Trophoblast cell (in vitro differentiated cells and primary cell): ENCODE measurements around the gene SERF2.
"Not testable (repeated sequence)": the region's sequence is repeated elsewhere in the genome, so short reads cannot be mapped to it uniquely, and the experiment has no call there.

Source experiments
- DNase-seq, 2 donors: peaks; one replicate each; pipeline ENCODE4 v3.0.0-alpha.2; 2016
- H2AFZ ChIP-seq: 2 replicates; pipeline ENCODE4 v1.6.1; 2013; ENCODE audit warnings: low read length, moderate library complexity, mild to moderate bottlenecking; ENCODE audit not compliant: insufficient read depth, poor library complexity
- H2AK5ac ChIP-seq: 2 replicates; pipeline ENCODE4 v1.6.1; 2013; ENCODE audit warnings: mild to moderate bottlenecking, low read length
- H2BK120ac ChIP-seq: 2 replicates; pipeline ENCODE4 v1.6.1; 2013; ENCODE audit warnings: low read length, mild to moderate bottlenecking, moderate library complexity; ENCODE audit not compliant: insufficient read depth, poor library complexity
- H2BK12ac ChIP-seq: 2 replicates; pipeline ENCODE4 v1.6.1; 2013; ENCODE audit warnings: mild to moderate bottlenecking, low read length, moderate library complexity
- H2BK5ac ChIP-seq: 2 replicates; pipeline ENCODE4 v1.6.1; 2013; ENCODE audit warnings: low read length, low read depth, moderate library complexity, mild to moderate bottlenecking; ENCODE audit not compliant: poor library complexity
- H3K14ac ChIP-seq: 2 replicates; pipeline ENCODE4 v1.6.1; 2013; ENCODE audit warnings: mild to moderate bottlenecking, low read length
- H3K18ac ChIP-seq: 2 replicates; pipeline ENCODE4 v1.6.1; 2013; ENCODE audit warnings: mild to moderate bottlenecking, low read length
- H3K23ac ChIP-seq: 2 replicates; pipeline ENCODE4 v1.6.1; 2013; ENCODE audit warnings: low read length
- H3K27ac ChIP-seq: 2 replicates; pipeline ENCODE4 v1.5.1; 2013; ENCODE audit warnings: low read depth, mild to moderate bottlenecking, inconsistent platforms, low read length, moderate library complexity
- H3K27me3 ChIP-seq: 2 replicates; pipeline ENCODE4 v1.6.1; 2013; ENCODE audit warnings: inconsistent platforms, mild to moderate bottlenecking, low read length, moderate library complexity; ENCODE audit not compliant: insufficient read depth
- H3K36me3 ChIP-seq, 2 experiments: 1 replicate in 1 of 2; 2 replicates in 1 of 2; pipeline ENCODE4 v1.6.1; 2013; ENCODE audit warnings: low read length in 2 of 2, mild to moderate bottlenecking in 2 of 2, moderate library complexity in 1 of 2; ENCODE audit not compliant: insufficient read depth in 2 of 2, control insufficient read depth in 1 of 2
- H3K4ac ChIP-seq: 2 replicates; pipeline ENCODE4 v1.6.1; 2013; ENCODE audit warnings: low read depth, mild to moderate bottlenecking, low read length, moderate library complexity
- H3K4me1 ChIP-seq, 2 experiments: 1 replicate in 1 of 2; 2 replicates in 1 of 2; pipeline ENCODE4 v1.6.1; 2013; ENCODE audit warnings: low read length in 2 of 2, mild to moderate bottlenecking in 2 of 2, moderate library complexity in 1 of 2; ENCODE audit not compliant: insufficient read depth in 2 of 2, control insufficient read depth in 1 of 2
- H3K4me2 ChIP-seq: 2 replicates; pipeline ENCODE4 v1.6.1; 2013; ENCODE audit warnings: inconsistent platforms, mild to moderate bottlenecking, low read length, moderate library complexity
- H3K4me3 ChIP-seq: 2 replicates; pipeline ENCODE4 v1.5.1; 2013; ENCODE audit warnings: mild to moderate bottlenecking, low read depth, low read length, inconsistent platforms
- H3K79me1 ChIP-seq: one replicate; pipeline ENCODE4 v1.6.1; 2013; ENCODE audit warnings: low read length
- H3K79me2 ChIP-seq: 2 replicates; pipeline ENCODE4 v1.6.1; 2013; ENCODE audit warnings: low read length, mild to moderate bottlenecking; ENCODE audit not compliant: control insufficient read depth, insufficient read depth, poor library complexity
- H3K9ac ChIP-seq: 2 replicates; pipeline ENCODE4 v1.6.1; 2013; ENCODE audit warnings: mild to moderate bottlenecking, low read length
- H3K9me3 ChIP-seq: 2 replicates; pipeline ENCODE4 v1.6.1; 2013; ENCODE audit warnings: low read depth, mild to moderate bottlenecking, control low read depth, inconsistent platforms, low read length; ENCODE audit not compliant: insufficient read depth
- H4K12ac ChIP-seq: 2 replicates; pipeline ENCODE4 v1.6.1; 2013; ENCODE audit warnings: low read depth, mild to moderate bottlenecking, low read length, moderate library complexity
- H4K8ac ChIP-seq: 2 replicates; pipeline ENCODE4 v1.6.1; 2013; ENCODE audit warnings: low read depth, mild to moderate bottlenecking, low read length, moderate library complexity
- H4K91ac ChIP-seq: one replicate; pipeline ENCODE4 v1.6.1; 2013; ENCODE audit warnings: low read depth, mild to moderate bottlenecking, low read length, moderate library complexity
- WGBS: extraction: QIAGEN DNeasy Blood & Tissue Kit; methylation state at CpG from one replicate; pipeline ENCODE4 v1.1.7; 2013; ENCODE audit warnings: missing lambda C conversion rate; ENCODE audit not compliant: insufficient read length, insufficient coverage; ENCODE audit errors: extremely low coverage; 5-methylcytosine and 5-hydroxymethylcytosine counted together

Gene SERF2

DNA sequence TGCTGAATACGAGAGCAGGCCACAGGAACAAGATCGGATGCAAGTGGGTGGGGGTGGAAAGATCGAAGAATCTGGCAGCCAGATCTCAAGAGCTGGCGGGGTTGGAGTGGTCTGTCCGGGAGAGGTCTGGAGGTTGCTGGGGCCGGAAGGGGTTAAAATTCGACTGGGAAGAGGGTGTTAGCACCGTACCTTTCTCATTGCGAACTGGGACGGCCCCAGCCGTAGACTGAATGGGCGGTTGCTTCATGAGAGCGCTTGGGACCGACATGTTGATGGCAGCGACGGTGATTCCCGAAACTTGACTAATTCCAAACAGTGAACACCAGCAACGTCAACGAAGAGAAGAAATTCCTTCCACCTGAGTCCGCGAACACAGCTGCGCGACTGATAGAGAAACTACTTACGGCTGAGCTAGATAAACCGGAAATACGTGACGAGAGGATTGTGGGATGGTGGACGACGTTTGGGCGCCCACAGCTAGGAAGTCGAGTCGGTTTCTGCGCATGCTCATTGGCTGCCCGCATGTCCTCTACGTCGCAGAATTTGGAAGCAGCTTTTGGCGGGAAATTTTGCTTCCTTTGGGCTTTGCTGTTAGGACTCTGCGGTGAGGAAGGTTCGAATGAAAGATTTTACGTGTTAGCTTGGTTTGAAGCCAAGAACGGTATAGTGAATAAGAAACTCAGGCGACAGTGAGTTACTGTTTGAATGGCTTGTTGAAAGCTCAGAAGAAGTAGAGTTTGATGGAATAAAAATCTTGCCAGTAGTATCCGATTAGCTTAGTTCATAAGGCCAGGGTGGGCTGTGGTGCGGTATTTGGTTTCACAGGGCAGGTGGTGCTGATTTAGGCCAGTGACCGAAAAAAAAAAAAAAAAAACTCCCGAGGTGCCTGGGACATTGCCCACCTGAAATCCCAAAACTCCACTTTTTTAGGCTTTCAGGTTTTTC, 32.5 kb downstream of the SERF2 start, which contains the start of gene MFAP1:
MFAP1 (minus strand) TSS at position 389 of the 945 bp plus-strand sequence; CDS start at position 268, 121 bp downstream.
- no CpG with 5 or more reads among the region's 46 CpGs for WGBS
- H2BK12ac ChIP-seq, result peak within 1 kb of the TSS; percentile 49

DNA sequence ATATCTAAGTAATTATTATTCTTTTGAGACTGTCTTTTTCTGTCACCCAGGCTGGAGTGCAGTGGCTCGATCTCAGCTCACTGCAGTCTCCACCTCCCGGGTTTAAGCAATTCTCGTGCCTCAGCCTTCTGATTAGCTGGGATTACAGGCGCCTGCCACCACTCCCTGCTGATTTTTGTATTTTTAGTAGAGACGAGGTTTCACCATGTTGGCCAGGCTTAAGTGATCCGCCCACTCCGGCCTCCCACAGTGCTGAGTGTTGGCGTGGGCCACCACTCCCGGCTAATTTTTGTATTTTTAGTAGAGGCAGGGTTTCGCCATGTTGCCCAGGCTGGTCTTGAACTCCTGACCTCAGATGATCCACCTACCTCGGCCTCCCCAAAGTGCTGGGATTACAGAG, 33.2 kb downstream of the SERF2 start:
- Histone ChIP-seq H4K8ac (peak overlapping the region; percentile 60), H2BK12ac (peak overlapping the region; percentile 49)
- WGBS, result no CpG with 5 or more reads among the region's 11 CpGs
- not testable (repeated sequence) for H3K18ac ChIP-seq, H3K4me1 ChIP-seq, H2AFZ ChIP-seq, DNase-seq, H2BK120ac ChIP-seq, H3K4me2 ChIP-seq, H3K27ac ChIP-seq, H4K12ac ChIP-seq, H3K79me2 ChIP-seq, H3K79me1 ChIP-seq, H3K4me3 ChIP-seq, H3K9me3 ChIP-seq, H3K14ac ChIP-seq, H3K27me3 ChIP-seq, H3K36me3 ChIP-seq, H2BK5ac ChIP-seq, H3K4ac ChIP-seq, H2AK5ac ChIP-seq, H3K23ac ChIP-seq, H3K9ac ChIP-seq, H4K91ac ChIP-seq

More for the DNA sequence above, 32.5 kb downstream of the SERF2 start, which contains the start of gene MFAP1:
- Histone ChIP-seq H2AK5ac (no peak within 1 kb of the TSS), H4K8ac (peak within 1 kb of the TSS; percentile 88), H3K4ac (peak within 1 kb of the TSS; percentile 71), H3K4me1 (peaks cover 5 to 9% of the 10 kb centered on the region in 2 experiments), H2BK120ac (peak within 1 kb of the TSS; percentile 35), H4K91ac (peak within 1 kb of the TSS; percentile 65), H3K27me3 (no peaks in the 10 kb centered on the region), H3K27ac (peak within 1 kb of the TSS; percentile 87), H4K12ac (peak within 1 kb of the TSS; percentile 79), H2AFZ (peak within 1 kb of the TSS; percentile 89), H3K4me2 (peak within 1 kb of the TSS; percentile 67), H3K79me1 (peaks cover 9% of the 10 kb centered on the region), H3K9ac (peak within 1 kb of the TSS; percentile 96), H3K14ac (peak within 1 kb of the TSS; percentile 74), H3K23ac (no peak within 1 kb of the TSS), H3K36me3 (peaks cover 1 to 6% of the 10 kb centered on the region in 2 experiments), H3K4me3 (peak within 1 kb of the TSS; percentile 92), H2BK5ac (no peak within 1 kb of the TSS), H3K18ac (peak within 1 kb of the TSS; percentile 48), H3K79me2 (peaks cover 7% of the 10 kb centered on the region), H3K9me3 (no peaks in the 10 kb centered on the region)
- DNase-seq, result peak; percentile 99 to 100

DNA sequence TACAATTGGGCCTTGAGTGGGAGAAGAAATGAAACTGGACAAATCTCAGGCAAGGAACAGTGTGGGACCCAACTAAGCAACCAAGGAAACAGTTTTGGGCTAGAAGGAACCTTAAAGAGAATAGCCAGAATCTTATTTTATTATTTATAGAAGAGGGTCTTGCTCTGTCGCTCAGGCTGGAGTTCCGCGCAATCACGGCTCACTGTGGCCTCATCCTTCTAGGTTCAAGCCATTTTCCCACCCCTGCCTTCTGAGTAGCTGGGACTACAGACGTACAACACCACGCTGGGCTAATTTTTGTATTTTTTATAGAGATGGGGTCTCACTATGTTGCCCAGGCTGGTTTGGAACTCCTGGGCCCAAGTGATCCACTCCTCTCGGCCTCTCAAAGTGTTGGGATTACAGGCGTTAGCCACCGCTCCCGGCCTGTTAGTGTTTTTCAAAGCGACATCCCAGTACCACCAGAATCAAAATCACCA, 33.9 kb downstream of the SERF2 start:
- H3K4me1 ChIP-seq, result peaks cover 5 to 9% of the 10 kb centered on the region in 2 experiments

DNA sequence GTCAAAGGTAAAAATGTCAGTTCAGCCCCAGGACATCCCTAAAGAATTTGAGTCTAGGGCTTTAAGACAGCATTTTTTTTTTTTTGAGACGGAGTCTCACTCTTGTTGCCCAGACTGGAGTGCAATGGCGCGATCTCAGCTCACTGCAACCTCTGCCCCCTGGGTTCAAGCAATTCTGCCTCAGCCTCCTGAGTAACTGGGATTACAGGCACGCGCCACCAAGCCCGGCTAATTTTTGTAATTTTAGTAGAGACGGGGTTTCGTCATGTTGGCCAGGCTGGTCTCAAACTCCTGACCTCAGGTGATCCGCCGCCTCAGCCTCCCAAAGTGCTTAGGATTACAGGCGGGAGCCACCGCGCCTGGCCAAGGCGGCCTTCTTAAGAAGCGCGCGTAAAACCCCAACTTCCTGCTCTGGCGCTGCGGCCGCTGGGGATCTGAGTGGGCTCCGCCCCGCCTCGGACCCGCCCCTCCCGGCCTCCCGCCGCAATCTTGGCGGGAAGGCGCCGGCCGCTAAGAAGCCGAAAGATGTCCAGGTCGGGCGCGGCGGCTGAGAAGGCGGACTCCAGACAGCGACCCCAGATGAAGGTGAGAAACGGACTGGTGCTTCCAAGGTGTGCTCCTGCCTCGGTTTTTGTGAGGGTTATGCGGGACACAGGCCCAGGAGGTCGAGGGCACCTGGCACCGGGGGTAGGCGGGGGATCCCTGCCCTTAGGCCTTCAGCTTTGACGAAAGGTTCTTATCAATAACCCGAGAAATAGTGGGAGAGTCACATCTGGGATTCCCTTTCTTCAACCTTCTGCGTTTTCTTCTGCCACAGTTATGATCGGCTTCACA, 34.6 kb downstream of the SERF2 start, which contains the start of gene WDR76:
WDR76 (plus strand) TSS at position 495 of the 834 bp plus-strand sequence; CDS start at position 526, 31 bp downstream.
- peaks cover 5 to 9% of the 10 kb centered on the region in 2 experiments for H3K4me1 ChIP-seq
- H3K9me3 ChIP-seq, result no peaks in the 10 kb centered on the region
- H4K12ac ChIP-seq, result peak within 1 kb of the TSS; percentile 77
- H3K36me3 ChIP-seq, result peaks cover 3 to 4% of the 10 kb centered on the region in 2 experiments
- no peak within 1 kb of the TSS for H2BK120ac ChIP-seq
- H3K79me1 ChIP-seq, result peaks cover 9% of the 10 kb centered on the region
- WGBS, result no CpG with 5 or more reads among the region's 48 CpGs
- H3K4ac ChIP-seq, result peak within 1 kb of the TSS; percentile 0
- peak within 1 kb of the TSS; percentile 16 for H4K91ac ChIP-seq
- no peak within 1 kb of the TSS for H3K18ac ChIP-seq
- DNase-seq, result peak; percentile 83 to 84
- no peak within 1 kb of the TSS for H3K23ac ChIP-seq
- H3K4me2 ChIP-seq, result peak within 1 kb of the TSS; percentile 74
- H4K8ac ChIP-seq, result peak within 1 kb of the TSS; percentile 59
- peak within 1 kb of the TSS; percentile 59 for H2AFZ ChIP-seq
- peak within 1 kb of the TSS; percentile 1 for H2BK5ac ChIP-seq
- H3K27me3 ChIP-seq, result no peaks in the 10 kb centered on the region
- no peak within 1 kb of the TSS for H2BK12ac ChIP-seq
- no peak within 1 kb of the TSS for H2AK5ac ChIP-seq
- H3K14ac ChIP-seq, result peak within 1 kb of the TSS; percentile 1
- H3K79me2 ChIP-seq, result peaks cover 5% of the 10 kb centered on the region
- peak within 1 kb of the TSS; percentile 73 for H3K4me3 ChIP-seq
- no peak within 1 kb of the TSS for H3K27ac ChIP-seq
- H3K9ac ChIP-seq, result peak within 1 kb of the TSS; percentile 78

More for the DNA sequence above, 33.9 kb downstream of the SERF2 start:
- peaks cover 3 to 4% of the 10 kb centered on the region in 2 experiments for H3K36me3 ChIP-seq
- no peak overlapping the region for H2AFZ ChIP-seq
- no peak overlapping the region for H3K9ac ChIP-seq
- H3K18ac ChIP-seq, result no peak overlapping the region
- H3K9me3 ChIP-seq, result no peaks in the 10 kb centered on the region
- no peak for DNase-seq
- WGBS, result no CpG with 5 or more reads among the region's 11 CpGs
- no peak overlapping the region for H3K14ac ChIP-seq
- H3K4me3 ChIP-seq, result no peak overlapping the region
- H4K12ac ChIP-seq, result peak overlapping the region; percentile 75
- peak overlapping the region; percentile 74 for H3K4me2 ChIP-seq
- H3K79me2 ChIP-seq, result peaks cover 5% of the 10 kb centered on the region
- H2BK5ac ChIP-seq, result no peak overlapping the region
- H3K23ac ChIP-seq, result no peak overlapping the region
- H2BK120ac ChIP-seq, result no peak overlapping the region
- H2BK12ac ChIP-seq, result no peak overlapping the region
- H2AK5ac ChIP-seq, result no peak overlapping the region
- H4K91ac ChIP-seq, result peak overlapping the region; percentile 5
- peak overlapping the region; percentile 59 for H4K8ac ChIP-seq
- no peak overlapping the region for H3K27ac ChIP-seq
- H3K27me3 ChIP-seq, result no peaks in the 10 kb centered on the region
- peaks cover 9% of the 10 kb centered on the region for H3K79me1 ChIP-seq
- no peak overlapping the region for H3K4ac ChIP-seq
